Measurements from ENCODE around the gene FBXW8. TPM values are rescaled to one million over a fixed set of nuclear protein-coding genes. Genes with fewer than 3 reads are reported as not detected.
A peak's percentile ranks its signal among the peaks of the same experiment; 100 is the strongest.
"Not testable (repeated sequence)": the region's sequence is repeated elsewhere in the genome, so short reads cannot be mapped to it uniquely, and the experiment has no call there.

FBXW8 gene
- total RNA-seq, 2 donors from 2014 or later: 26.1 to 34.7 TPM

- WGBS, 2 experiments (ENCODE audit: insufficient coverage in 1 of 2, insufficient read length in 1 of 2): 60% methylated on average over 9 of the region's 9 CpGs; no CpG with 5 or more reads in 1 of the 2 experiments
Observed at GRCh38 chr12:117053050-117053400, 142.3 kb downstream of the FBXW8 start.

GRCh38 chr12:117053597-117054201 lies 142.9 kb downstream of the FBXW8 start:
- Histone ChIP-seq H3K9ac (ENCODE audit: extremely low read depth, low read length, poor library complexity, severe bottlenecking) (no peak overlapping the region), H3K9me3 (ENCODE audit: control insufficient read depth, low read length) (no peaks in the 10 kb centered on the region), H3K4me3 (ENCODE audit: low read length) (no peak overlapping the region), H3K4me1 (ENCODE audit: control insufficient read depth, insufficient read depth, low read length) (peaks cover 23% of the 10 kb centered on the region), H3K27ac (ENCODE audit: low read depth, low read length) (no peak overlapping the region), H3K36me3 (ENCODE audit: control insufficient read depth, insufficient read depth, low read length) (no peaks in the 10 kb centered on the region), H3K27me3 (ENCODE audit: control insufficient read depth, insufficient read depth, low read length, poor library complexity, severe bottlenecking) (no peaks in the 10 kb centered on the region)
- DNase-seq: peak; percentile 78
- peaks cover 1% of the 10 kb centered on the region for H3K9me3 Mint-ChIP-seq
- no peak overlapping the region for H3K4me3 Mint-ChIP-seq
- no peak for TF ChIP-seq CTCF (conservative IDR thresholded peaks at IDR 0.05)
- peak overlapping the region; percentile 90 for H3K27ac Mint-ChIP-seq
- 88 to 89% methylated on average over 4 to 18 of the region's 18 CpGs for WGBS, 2 experiments (ENCODE audit: insufficient coverage in 1 of 2, insufficient read length in 1 of 2)
- H3K27me3 Mint-ChIP-seq (ENCODE audit: insufficient read depth): no peaks in the 10 kb centered on the region
- H3K36me3 Mint-ChIP-seq (ENCODE audit: low read depth): peaks cover 15% of the 10 kb centered on the region
- H3K4me1 Mint-ChIP-seq: peaks cover 40% of the 10 kb centered on the region

More at GRCh38 chr12:117053050-117053400, 142.3 kb downstream of the FBXW8 start:
- no peaks in the 10 kb centered on the region for H3K27me3 ChIP-seq (ENCODE audit: control insufficient read depth, insufficient read depth, low read length, poor library complexity, severe bottlenecking)
- H3K9ac ChIP-seq (ENCODE audit: extremely low read depth, low read length, poor library complexity, severe bottlenecking): peak overlapping the region; percentile 34
- peaks cover 17% of the 10 kb centered on the region for H3K36me3 Mint-ChIP-seq (ENCODE audit: low read depth)
- H3K9me3 Mint-ChIP-seq: peaks cover 1% of the 10 kb centered on the region
- peak overlapping the region; percentile 51 for H3K27ac ChIP-seq (ENCODE audit: low read depth, low read length)
- H3K4me1 Mint-ChIP-seq: peaks cover 47% of the 10 kb centered on the region
- H3K4me3 Mint-ChIP-seq: peak overlapping the region; percentile 31
- DNase-seq: no peak
- H3K27me3 Mint-ChIP-seq (ENCODE audit: insufficient read depth): no peaks in the 10 kb centered on the region
- H3K36me3 ChIP-seq (ENCODE audit: control insufficient read depth, insufficient read depth, low read length): no peaks in the 10 kb centered on the region
- H3K4me3 ChIP-seq (ENCODE audit: low read length): no peak overlapping the region
- peaks cover 23% of the 10 kb centered on the region for H3K4me1 ChIP-seq (ENCODE audit: control insufficient read depth, insufficient read depth, low read length)
- H3K27ac Mint-ChIP-seq: peak overlapping the region; percentile 90
- no peak for TF ChIP-seq CTCF (conservative IDR thresholded peaks at IDR 0.05)
- H3K9me3 ChIP-seq (ENCODE audit: control insufficient read depth, low read length): no peaks in the 10 kb centered on the region

- no peak overlapping the region for H3K4me3 Mint-ChIP-seq
- no peak overlapping the region for H3K27ac Mint-ChIP-seq
Observed at GRCh38 chr12:117054279-117054678, 143.5 kb downstream of the FBXW8 start.

GRCh38 chr12:117057626-117058025 lies 146.9 kb downstream of the FBXW8 start:
- not testable (repeated sequence) for H3K4me3 Mint-ChIP-seq; H3K9ac ChIP-seq (ENCODE audit: extremely low read depth, low read length, poor library complexity, severe bottlenecking); H3K9me3 ChIP-seq (ENCODE audit: control insufficient read depth, low read length); H3K27me3 ChIP-seq (ENCODE audit: control insufficient read depth, insufficient read depth, low read length, poor library complexity, severe bottlenecking); H3K4me3 ChIP-seq (ENCODE audit: low read length); H3K36me3 ChIP-seq (ENCODE audit: control insufficient read depth, insufficient read depth, low read length); H3K27me3 Mint-ChIP-seq (ENCODE audit: insufficient read depth); DNase-seq; H3K27ac Mint-ChIP-seq; H3K9me3 Mint-ChIP-seq; H3K27ac ChIP-seq (ENCODE audit: low read depth, low read length)
- Mint-ChIP-seq H3K36me3 (ENCODE audit: low read depth) (peaks cover 15% of the 10 kb centered on the region), H3K4me1 (peaks cover 32% of the 10 kb centered on the region)
- 80 to 94% methylated on average over 2 to 8 of the region's 8 CpGs for WGBS, 2 experiments (ENCODE audit: insufficient coverage in 1 of 2, insufficient read length in 1 of 2)
- H3K4me1 ChIP-seq (ENCODE audit: control insufficient read depth, insufficient read depth, low read length): peaks cover 13% of the 10 kb centered on the region

More at GRCh38 chr12:117054279-117054678, 143.5 kb downstream of the FBXW8 start:
- H3K9ac ChIP-seq (ENCODE audit: extremely low read depth, low read length, poor library complexity, severe bottlenecking): no peak overlapping the region
- H3K27me3 ChIP-seq (ENCODE audit: control insufficient read depth, insufficient read depth, low read length, poor library complexity, severe bottlenecking): no peaks in the 10 kb centered on the region
- no peaks in the 10 kb centered on the region for H3K36me3 ChIP-seq (ENCODE audit: control insufficient read depth, insufficient read depth, low read length)
- peaks cover 1% of the 10 kb centered on the region for H3K9me3 Mint-ChIP-seq
- H3K4me3 ChIP-seq (ENCODE audit: low read length): no peak overlapping the region
- peaks cover 15% of the 10 kb centered on the region for H3K36me3 Mint-ChIP-seq (ENCODE audit: low read depth)
- H3K27ac ChIP-seq (ENCODE audit: low read depth, low read length): no peak overlapping the region
- H3K9me3 ChIP-seq (ENCODE audit: control insufficient read depth, low read length): no peaks in the 10 kb centered on the region
- no peak for DNase-seq
- 92 to 100% methylated on average over 4 to 6 of the region's 6 CpGs for WGBS, 2 experiments (ENCODE audit: insufficient coverage in 1 of 2, insufficient read length in 1 of 2)
- no peaks in the 10 kb centered on the region for H3K27me3 Mint-ChIP-seq (ENCODE audit: insufficient read depth)
- peaks cover 41% of the 10 kb centered on the region for H3K4me1 Mint-ChIP-seq
- peaks cover 23% of the 10 kb centered on the region for H3K4me1 ChIP-seq (ENCODE audit: control insufficient read depth, insufficient read depth, low read length)
- TF ChIP-seq CTCF (conservative IDR thresholded peaks at IDR 0.05): no peak

Measured in endodermal cell (in vitro differentiated cells).